GM23248 (cell line): ENCODE results near the gene FNDC3B.

ENCODE experiments used
- EZH2 ChIP-seq: fragments of 200-600 bp; sonication (generic); IDR thresholded peaks from 2 replicates; pipeline ENCODE4 v1.6.1; 2018; ENCODE audit warnings: antibody characterized with exemption, mild to moderate bottlenecking; ENCODE audit not compliant: insufficient read depth, poor library complexity, severe bottlenecking
- EZH2phosphoT487 ChIP-seq: fragments of 200-600 bp; sonication (generic); IDR thresholded peaks from 2 replicates; pipeline ENCODE4 v1.6.1; 2018; ENCODE audit warnings: antibody characterized with exemption, moderate library complexity, mild to moderate bottlenecking, low read depth; ENCODE audit not compliant: insufficient read depth

DNA sequence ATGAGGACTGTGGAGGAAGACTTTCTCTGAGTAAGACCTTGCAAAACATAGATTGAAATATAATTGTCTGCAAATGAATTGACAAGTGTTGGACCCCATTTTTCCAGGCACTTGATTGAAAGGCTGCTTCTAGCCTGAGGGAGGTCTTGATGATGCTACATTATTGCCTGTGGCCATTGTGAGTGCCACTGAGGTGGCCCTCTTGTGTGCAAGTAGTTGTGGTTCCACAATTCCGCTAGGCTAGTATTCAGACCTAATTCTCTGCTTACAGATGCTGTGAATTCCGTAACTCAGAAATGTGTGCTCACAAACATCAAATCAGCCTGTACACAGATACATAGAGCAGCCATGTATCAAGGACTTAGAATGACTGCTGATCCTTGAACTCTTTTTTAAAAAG is 34.7 kb downstream of the FNDC3B start:
- TF ChIP-seq EZH2 (no peak), EZH2phosphoT487 (no peak)
